GM12892 (cell line): Measurements from ENCODE around the gene CHPT1.
A peak's percentile ranks its signal among the peaks of the same experiment; 100 is the strongest.

ENCODE experiments used
- DNase-seq: peaks from one replicate; pipeline ENCODE4 v3.0.0; 2011; ENCODE audit not compliant: insufficient read length
- FAIRE-seq: peaks from 2 replicates; lab custom pipeline; 2011; peaks lifted over from hg19 to GRCh38; lab: Jason Lieb, UNC
- POLR2A ChIP-seq: IDR thresholded peaks from 2 replicates; pipeline ENCODE4 v1.6.1; 2011; ENCODE audit warnings: low read depth, low read length, control low read depth
- POLR2AphosphoS5 ChIP-seq: IDR thresholded peaks from 2 replicates; pipeline ENCODE4 v1.6.1; 2011; ENCODE audit warnings: low read depth, low read length, control low read depth
- TAF1 ChIP-seq: IDR thresholded peaks from 2 replicates; pipeline ENCODE4 v1.6.1; 2011; ENCODE audit warnings: low read depth, mild to moderate bottlenecking, control low read depth, low read length, borderline replicate concordance

CHPT1 gene

DNA sequence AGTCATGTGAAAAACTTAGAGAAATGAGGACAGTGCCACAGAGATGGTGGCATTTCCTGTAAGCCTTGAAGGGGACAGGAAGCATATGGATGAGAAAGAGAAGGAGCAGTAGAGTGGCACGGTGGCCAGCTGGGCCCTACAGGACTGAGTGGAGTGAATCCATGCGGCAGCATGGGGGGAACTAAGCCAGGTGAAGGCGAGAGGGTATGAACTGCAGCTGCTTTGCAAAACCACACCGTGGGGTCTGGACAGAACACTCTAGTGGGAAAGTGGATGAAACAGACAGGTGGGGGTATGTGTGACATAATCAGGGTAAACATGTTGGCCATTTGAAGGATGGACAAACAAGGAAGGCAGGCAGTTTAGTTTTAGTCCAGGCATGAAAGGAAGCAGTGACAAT lies 52.2 kb downstream of the CHPT1 start:
- DNase-seq, result no peak
- TF ChIP-seq POLR2A, result no peak
- no peak for TF ChIP-seq TAF1
- no peak for TF ChIP-seq POLR2AphosphoS5
- no peak for FAIRE-seq

DNA sequence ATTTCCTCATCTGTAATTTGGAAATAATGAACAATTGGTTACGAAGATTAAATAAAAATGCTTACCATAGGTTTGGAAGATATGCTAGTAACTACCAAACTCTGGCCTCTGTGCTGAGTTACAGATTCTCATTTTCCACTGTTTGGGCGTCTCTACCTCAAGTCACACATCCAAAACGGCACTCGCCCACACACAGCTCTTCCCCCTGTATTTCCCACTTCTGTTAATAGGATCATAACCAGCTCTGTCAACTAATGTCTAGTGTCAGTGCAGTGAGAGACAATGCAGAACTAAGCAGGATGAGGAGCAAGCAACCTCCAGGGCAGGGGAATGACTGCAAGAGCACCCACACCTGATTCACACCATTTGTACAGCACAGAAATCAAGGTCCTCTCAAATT lies 52.7 kb downstream of the CHPT1 start:
- DNase-seq (no peak), FAIRE-seq (no peak)
- TF ChIP-seq POLR2A (no peak), TAF1 (no peak), POLR2AphosphoS5 (no peak)

DNA sequence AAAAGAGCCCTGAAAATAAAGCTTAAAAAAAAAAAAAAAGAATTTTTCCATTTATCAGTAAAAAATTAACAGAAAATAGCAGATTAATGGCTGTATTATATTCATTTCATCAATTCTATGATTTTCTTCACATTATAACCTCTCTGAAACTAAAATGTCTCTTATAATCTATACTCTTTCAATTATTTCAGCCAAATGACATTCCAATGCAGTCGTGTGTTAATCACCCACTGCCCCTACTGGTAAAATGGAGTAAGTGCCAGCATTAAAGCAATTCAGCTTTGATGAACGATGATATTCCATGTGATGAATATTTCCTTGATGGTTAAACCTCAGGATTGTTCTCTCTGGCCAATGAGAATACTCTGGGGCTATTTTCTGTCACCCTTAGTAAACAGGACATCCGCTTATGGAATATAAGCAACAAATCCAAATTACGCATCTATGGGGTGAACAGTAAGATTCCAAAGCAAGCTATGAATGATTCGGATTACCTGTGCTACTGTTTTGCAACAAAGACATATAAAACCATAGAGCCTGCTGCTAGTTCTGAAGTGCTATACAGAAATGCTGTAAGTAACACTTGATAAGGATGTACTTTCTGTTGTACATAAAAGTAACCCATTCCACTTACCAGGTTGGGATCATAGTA lies 62.1 kb downstream of the CHPT1 start:
- no peak for TF ChIP-seq POLR2AphosphoS5
- TF ChIP-seq POLR2A, result no peak
- no peak for TF ChIP-seq TAF1
- peak; percentile 68 for FAIRE-seq
- DNase-seq, result no peak

DNA sequence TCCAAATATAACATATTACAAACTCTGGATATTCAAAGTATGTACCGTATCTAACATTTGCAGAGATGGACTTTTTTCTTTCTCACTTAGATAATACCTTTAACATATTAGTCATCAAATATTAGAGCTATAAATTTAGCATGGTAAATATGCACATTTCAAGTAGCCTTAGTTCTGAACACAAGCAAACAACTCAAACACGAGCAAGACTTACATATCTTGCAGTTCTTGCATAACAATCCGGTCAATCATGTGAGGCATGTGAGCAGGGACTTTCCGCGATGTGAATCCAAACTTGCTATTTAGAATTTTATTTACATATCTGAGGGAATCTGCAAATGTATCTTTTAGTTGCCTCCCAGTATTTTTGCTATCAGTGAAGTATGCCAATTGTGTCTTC lies 63.9 kb downstream of the CHPT1 start:
- TF ChIP-seq POLR2AphosphoS5 (no peak), POLR2A (no peak), TAF1 (no peak)
- DNase-seq, result no peak
- FAIRE-seq, result no peak

GRCh38 chr12:101761781-101762180 lies 64.3 kb downstream of the CHPT1 start:
- FAIRE-seq (peak; percentile 48), DNase-seq (no peak)
- TF ChIP-seq TAF1 (no peak), POLR2A (no peak), POLR2AphosphoS5 (no peak)

DNA sequence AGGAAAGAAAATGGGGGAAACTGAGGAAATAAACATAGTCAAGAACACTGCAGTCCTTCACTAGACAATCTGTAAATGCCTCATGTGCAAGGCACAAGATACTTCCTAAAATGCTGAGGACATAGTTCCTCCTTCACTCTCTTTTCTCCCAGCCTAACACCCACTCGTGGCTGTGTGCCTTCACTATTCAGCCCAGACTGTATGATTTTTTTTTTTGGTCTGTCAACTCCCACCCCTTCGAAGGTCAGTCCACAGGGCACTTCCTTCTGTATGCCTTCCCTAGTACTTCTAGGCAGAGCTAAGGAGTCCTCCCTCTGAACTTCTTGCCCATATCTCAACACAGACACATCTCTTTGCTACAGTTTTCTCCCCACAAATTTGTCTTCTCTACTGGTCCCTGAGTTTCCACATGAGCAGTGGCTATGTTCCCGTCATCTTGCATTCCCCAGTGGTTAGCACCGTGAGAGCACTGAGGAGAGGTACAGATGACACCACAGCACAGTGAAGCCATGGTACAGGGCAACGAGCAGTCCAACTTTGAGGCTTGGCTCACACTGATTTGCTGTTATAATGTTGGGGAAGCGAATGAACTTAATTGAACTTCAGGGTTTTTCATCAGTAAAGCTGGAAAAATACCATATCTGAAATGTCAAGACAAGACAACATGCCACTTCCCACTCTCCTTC lies 65.9 kb downstream of the CHPT1 start:
- TF ChIP-seq POLR2AphosphoS5 (no peak), POLR2A (no peak), TAF1 (no peak)
- FAIRE-seq (no peak), DNase-seq (no peak)

DNA sequence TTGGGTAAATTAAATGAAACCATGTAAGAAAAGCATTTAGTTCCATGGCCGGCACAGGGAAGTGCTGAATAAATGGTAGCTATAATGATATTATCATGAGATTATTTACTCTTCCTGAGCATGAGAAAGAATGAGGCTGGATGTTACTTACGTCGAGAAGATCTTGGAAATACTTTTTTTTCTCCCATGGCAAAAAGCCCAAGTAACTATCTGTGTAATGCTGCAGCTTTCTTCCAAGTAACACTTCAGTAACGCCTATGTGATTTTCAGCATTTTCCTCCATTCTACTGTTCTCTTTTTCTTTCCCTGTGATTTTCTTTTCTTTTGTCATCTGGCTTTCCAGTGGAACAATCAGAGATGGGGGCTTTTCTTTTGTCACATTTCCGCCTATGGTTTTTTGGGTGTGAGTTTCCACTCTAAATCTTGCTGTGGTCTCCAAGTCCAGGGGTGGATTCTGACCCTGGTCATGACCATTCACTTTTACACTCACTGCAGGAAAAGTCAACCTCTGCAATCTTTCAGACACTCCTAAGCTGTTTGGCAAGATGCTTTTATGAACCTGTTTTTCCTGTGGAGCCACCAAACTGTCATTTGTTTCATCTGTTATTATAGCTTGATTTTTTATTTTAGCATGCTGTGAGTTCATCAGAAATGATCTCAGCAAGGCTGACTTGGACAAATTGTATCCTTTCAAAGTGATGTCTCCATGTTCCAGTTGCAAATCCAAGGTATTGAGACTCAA lies 66.8 kb downstream of the CHPT1 start:
- no peak for TF ChIP-seq TAF1
- no peak for TF ChIP-seq POLR2AphosphoS5
- TF ChIP-seq POLR2A, result no peak
- no peak for DNase-seq
- no peak for FAIRE-seq

- FAIRE-seq, result no peak
Observed at GRCh38 chr12:101767537-101767936, 70.1 kb downstream of the CHPT1 start.

DNA sequence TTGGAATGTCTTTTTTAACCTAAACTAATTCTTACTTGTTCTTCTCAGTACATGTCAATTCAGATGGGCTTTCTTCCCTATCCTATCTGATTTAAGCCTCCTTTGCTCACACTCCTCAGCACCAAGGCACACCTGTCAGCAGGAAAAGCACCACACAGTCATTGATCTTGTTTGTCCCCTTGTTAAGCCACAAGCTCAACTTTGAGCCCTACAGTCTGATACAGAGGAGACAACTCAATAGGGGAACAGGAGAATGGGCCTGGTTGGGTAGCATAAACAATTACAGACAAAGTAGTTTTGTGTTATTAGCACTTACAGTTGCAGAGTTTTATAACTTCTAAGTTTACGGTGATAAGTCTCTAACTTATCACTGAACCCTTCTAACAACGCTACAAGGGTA lies 71.3 kb downstream of the CHPT1 start:
- no peak for TF ChIP-seq TAF1
- TF ChIP-seq POLR2A, result no peak
- TF ChIP-seq POLR2AphosphoS5, result no peak
- FAIRE-seq, result no peak
- DNase-seq, result no peak

More at GRCh38 chr12:101767537-101767936, 70.1 kb downstream of the CHPT1 start:
- TF ChIP-seq TAF1 (no peak), POLR2AphosphoS5 (no peak), POLR2A (no peak)
- no peak for DNase-seq

GRCh38 chr12:101769865-101770264 lies 72.4 kb downstream of the CHPT1 start:
- no peak for FAIRE-seq
- TF ChIP-seq POLR2AphosphoS5, result no peak
- no peak for TF ChIP-seq TAF1
- no peak for TF ChIP-seq POLR2A
- no peak for DNase-seq

GRCh38 chr12:101772012-101772775 lies 74.8 kb downstream of the CHPT1 start:
- DNase-seq (no peak), FAIRE-seq (no peak)
- TF ChIP-seq TAF1 (no peak), POLR2A (no peak), POLR2AphosphoS5 (no peak)

DNA sequence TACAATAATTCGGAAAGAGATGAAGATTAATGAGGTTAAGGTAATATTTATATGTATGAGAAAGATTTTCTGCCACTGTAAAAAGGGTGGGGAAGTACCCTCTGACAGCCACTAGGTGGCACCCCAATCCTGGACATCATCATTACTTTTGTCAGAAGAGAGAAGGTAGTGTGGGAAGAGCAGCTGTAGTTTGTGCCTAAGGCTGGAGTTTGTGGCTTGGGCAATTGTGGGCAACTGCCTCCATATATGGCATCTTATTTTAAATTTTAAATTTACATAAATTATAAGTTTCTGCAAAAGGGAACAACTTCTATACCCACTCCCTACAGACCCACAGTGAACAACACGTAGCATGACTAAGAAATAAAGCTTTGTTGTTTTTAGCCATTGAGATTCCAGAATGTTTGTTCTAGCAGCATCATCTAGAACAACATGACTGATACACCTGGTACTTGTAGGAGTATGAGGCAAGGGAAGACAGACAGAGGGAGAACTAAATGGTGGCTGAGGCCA lies 76.3 kb downstream of the CHPT1 start:
- FAIRE-seq, result peak; percentile 94

More for the DNA sequence above, 76.3 kb downstream of the CHPT1 start:
- TF ChIP-seq POLR2AphosphoS5 (no peak), POLR2A (no peak)
- DNase-seq, result peak; percentile 40
